VCaP (cell line): ENCODE results near the gene KLHL6.
A peak's percentile ranks its signal among the peaks of the same experiment; 100 is the strongest.

Experiments used
- H3K27ac ChIP-seq: fragments of 450-650 bp; 2 replicates; pipeline ENCODE4 v1.5.1; 2017
- TF ChIP-seq, protein P1 (sequence below): fragments of 450-650 bp; conservative IDR thresholded peaks from 2 replicates; pipeline ENCODE4 v1.5.1; 2017; ENCODE audit warnings: mild to moderate bottlenecking, moderate library complexity

Gene KLHL6

DNA sequence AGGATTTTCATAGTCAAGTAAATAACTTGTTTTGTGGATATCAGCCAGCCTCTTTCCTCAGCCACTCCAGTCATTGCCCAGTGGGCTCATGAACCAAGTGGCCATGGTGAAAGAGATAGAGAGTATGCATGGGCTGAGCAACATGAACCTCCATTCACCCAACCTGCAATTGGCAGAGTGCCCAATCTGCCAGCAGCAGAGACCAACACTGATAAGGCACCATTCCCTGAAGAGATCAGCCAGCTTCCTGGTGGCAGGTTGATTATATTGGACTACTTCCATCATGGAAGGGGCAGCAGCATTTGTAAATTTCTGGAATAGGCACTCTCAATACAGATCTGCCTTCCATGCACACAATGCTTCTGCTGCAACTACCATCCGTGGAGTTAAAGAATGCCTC, 116.8 kb downstream of the KLHL6 start:
- TF ChIP-seq, protein P1, sequence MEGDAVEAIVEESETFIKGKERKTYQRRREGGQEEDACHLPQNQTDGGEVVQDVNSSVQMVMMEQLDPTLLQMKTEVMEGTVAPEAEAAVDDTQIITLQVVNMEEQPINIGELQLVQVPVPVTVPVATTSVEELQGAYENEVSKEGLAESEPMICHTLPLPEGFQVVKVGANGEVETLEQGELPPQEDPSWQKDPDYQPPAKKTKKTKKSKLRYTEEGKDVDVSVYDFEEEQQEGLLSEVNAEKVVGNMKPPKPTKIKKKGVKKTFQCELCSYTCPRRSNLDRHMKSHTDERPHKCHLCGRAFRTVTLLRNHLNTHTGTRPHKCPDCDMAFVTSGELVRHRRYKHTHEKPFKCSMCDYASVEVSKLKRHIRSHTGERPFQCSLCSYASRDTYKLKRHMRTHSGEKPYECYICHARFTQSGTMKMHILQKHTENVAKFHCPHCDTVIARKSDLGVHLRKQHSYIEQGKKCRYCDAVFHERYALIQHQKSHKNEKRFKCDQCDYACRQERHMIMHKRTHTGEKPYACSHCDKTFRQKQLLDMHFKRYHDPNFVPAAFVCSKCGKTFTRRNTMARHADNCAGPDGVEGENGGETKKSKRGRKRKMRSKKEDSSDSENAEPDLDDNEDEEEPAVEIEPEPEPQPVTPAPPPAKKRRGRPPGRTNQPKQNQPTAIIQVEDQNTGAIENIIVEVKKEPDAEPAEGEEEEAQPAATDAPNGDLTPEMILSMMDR, result no peak
- H3K27ac ChIP-seq, result peak overlapping the region; percentile 66

DNA sequence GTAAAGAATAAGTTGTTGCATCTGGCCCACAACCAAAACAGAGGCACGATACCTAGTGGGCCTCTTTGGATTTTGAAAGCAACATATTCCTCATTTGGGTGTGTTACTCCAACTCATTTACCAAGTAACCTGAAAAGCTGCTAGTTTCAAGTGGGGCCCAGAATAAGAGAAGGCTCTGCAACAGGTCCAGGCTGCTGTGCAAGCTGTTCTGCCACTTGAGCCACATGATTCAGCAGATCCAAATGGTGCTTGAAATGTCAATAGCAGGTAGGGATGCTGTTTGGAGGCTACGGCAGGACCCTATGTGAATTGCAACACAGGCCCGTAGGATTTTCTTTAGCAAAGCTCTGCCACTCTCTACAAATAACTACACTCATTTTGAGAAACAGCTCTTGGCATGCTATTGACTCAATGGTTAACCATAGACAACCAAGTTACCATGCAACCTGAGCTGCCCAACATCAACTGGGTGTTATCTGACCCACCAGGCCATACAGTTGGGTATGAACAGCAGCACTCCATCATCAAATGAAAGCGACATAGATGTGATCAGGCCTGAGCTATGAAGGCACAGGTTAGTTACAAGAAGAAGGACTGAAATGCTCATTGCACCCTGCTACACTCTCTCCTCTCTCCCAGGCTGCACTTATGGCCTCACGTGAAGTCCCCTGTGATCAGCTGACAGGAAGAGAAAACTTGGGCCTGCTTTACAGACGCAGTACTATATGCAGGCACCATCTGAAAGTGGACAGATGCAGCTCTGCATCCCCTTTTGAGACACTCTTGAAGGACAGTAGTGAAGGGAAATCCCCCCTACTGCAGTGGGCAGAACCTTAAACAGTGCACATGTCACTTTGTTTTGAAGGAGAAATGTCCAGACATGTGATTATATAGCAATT, 117.6 kb downstream of the KLHL6 start:
- peak overlapping the region; percentile 66 for H3K27ac ChIP-seq
- TF ChIP-seq, protein P1, result no peak
